GM19467 (cell line): Measurements from ENCODE around the gene NTF3.

Experiments
- ATAC-seq: cut with Tn5 transposase; IDR thresholded peaks from one replicate; pipeline ENCODE4 v1.9.1; 2021; ENCODE audit warnings: mild to moderate bottlenecking, moderate library complexity; ENCODE audit not compliant: unreplicated experiment

Gene NTF3

DNA sequence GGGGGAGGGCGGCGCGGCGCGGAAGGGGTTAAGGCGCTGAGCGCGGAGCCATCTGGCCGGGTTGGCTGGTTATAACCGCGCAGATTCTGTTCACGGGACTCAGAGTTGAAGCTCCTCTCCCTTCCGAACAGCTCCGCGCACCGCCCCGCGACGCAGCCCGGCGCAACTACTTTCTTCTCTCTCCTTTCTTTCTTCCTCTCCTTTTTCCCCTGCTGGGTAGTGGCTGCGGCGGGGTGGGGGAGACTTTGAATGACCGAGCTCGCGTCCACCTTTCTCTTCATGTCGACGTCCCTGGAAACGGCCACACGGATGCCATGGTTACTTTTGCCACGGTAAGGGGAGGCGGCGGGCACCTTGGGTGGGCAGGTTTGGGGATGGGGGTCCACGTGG is at the start of gene NTF3:
TSS of gene NTF3 (plus strand) at position 98 of the 390 bp plus-strand sequence. CDS start at position 315, 217 bp downstream.
- no peak for ATAC-seq

GRCh38 chr12:5384015-5384414 is 47.9 kb upstream of the NTF3 start:
- ATAC-seq = no peak

DNA sequence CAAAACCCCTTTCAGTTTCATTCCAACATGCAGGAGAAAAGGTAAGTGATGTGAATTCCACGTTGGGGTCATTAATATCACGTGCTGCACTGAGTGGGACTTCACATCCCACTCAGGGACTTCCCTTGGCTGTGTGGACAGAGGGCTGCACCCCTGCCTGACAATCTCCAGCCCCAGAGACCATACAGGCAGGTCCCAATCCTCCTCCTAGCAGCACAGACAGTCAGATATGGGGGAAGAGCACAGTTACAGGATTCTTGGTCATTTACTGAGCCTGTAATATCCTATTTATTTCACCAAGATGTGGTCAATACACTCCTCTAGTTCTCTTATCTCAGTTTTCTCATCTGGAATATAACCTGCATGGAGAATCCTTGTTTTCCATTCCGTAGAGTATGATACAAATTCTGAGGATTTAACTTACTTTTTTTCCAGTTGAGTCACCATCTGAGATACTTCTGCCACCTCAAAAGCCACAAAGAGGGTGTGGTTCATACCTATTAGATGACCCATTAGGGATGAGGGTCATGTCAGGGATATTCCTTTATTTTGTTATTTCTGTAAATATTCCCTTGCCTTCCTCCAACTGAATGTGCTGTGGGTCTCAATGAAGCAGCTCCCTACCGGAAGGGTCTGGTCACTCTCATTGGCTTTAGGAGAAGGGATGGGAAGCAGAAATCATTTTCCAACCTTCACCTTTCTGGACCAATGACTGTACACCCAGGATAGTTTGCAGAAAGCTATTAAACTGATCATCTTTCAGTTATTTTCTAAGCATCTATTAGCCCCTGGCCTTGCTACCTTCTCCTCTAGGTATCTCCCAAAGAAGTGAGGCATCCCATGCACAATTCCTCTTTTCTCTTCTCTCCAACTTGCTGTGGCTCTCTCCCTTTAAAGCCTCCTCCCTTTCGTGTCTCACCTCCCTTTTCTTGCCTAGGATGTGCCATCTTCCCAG is 43.0 kb upstream of the NTF3 start:
- ATAC-seq = no peak

DNA sequence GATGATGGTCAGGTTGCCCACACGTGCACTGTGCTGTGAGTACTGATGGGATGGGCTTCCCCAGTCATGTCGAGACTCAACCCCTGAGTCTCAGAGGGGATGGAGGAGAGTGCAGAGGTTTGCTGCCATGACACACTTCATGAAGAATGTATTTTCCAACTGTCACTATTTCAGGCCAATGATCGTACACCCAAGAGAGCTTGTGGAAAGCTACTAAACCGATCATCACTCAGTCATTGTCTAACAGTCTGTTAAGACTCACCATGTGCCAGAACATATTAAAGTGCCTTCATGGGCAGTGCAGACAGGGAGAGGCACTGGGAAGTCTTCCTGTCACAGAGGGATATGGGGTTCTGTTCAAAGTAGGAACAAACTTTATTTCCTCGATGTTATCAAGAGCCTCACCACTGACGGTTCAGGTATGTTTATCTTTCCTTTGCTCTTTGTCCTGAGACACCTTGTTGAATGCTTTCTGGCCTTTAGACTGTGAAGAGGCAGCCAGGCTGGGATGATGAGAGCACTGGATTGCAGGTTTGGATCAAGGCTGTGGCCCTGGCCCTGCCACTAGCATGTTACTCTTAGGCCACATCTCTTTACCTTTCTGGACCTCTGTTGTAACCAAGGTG is 41.6 kb upstream of the NTF3 start:
- ATAC-seq = no peak

GRCh38 chr12:5391653-5392052 is 40.3 kb upstream of the NTF3 start:
- ATAC-seq = no peak

GRCh38 chr12:5392961-5393360 is 38.9 kb upstream of the NTF3 start:
- ATAC-seq = no peak

DNA sequence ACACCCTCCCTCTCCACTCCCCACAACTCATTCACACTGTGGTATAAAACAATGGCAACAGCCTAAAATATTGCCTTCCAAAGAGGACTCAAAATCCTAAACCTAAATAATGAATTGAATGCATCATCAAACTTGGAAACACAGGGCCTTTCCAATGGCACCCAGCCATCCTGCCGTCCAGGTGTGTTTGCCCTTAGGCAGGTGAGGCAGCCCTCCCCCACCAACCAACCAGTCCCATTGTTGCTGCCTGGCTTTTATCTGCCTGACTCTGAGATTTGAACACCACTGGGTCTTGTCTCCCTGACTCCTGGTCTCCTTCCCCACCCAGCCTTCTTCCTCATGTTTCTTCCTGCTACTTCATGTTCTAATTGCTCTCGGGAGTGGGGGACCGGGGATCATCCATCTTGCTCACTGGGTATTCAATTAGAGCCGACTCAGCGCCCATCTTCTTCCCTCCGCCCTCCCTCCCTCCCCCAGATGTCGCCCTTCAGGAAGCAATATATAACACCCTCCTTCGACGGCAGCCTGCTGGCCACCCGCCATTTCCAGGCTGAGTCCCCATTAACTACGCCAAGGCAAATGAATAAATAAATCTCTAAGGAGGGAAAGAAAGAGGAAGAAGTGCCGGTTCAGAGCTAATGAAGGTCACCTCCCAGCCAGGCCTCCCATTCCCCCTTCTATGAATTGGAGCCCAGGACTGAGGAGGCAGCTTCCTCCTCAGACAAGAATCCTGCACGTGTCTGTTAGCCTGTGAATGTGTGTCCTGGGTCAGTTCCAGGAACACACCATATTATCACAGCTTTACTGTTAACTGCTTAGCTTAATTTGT is 36.3 kb upstream of the NTF3 start:
- ATAC-seq = no peak

- no peak for ATAC-seq
These were observed 35.4 kb upstream of the NTF3 start for GRCh38 chr12:5396541-5396940.

GRCh38 chr12:5399266-5399665 is 32.6 kb upstream of the NTF3 start:
- ATAC-seq = no peak

DNA sequence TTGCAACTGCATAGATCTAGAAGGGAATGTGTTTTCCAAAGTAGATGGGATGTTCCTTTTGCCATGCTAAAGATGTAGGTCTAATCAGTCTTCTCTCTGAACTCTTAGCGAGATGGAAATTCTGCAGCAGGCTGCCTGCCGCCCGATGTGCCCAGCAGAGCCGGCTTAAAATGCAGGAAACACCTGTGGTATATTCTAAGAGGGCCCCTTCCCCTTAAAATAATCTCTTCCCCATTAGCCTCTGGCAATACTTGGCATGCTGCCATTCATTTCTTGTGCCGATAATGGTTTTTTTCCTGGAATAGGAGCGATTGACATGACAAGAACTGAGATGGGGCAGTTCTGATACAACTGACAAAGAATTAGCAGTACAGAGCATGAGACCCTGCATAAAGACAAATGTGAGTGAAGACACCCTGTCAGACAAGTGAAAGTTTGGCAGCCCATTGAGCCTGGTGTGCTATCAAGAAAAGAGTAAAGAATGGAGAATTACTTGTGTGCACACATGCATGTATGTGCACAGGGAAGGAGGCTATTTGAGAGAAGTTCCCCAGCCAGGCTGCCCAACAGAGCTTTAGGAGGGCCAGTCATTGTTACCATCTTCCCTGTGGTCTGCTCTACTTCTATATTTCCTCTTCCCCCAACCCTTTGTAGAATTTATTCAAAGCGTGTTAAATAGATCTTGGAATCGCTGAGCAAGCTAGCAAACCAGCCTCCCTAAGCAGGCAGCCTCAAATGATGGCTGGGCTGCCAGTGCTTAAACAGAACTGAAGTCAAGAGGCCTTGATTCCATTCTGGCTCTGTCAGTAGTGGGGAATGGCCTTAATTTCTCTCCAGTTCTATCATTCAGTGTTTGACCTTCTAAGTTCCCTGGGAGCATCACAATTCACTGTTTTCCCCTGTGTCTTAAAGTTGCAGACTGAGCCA is 29.6 kb upstream of the NTF3 start:
- ATAC-seq = no peak

DNA sequence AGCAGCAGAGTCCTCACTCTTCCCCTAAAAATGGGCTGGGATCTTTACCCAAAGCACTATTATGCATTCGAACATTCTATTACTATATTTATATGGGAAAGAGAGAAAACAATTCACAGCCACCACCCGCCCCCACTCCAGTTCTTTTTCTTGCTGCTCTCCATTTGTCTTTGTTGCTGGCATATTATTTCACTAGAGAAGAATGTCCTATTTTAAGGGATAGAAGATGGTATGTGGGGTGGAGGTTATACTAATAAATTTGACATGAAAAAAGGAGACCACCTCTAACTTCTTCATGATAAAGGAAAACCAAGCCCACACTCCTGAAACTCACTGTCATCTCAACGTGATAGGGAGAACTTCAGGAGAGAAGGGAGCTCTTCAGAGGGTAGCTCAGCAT is 28.5 kb upstream of the NTF3 start:
- ATAC-seq = no peak

- ATAC-seq = no peak
These were observed 24.7 kb upstream of the NTF3 start for GRCh38 chr12:5407034-5407856.

- no peak for ATAC-seq
These were observed 22.3 kb upstream of the NTF3 start for GRCh38 chr12:5409619-5410018.

DNA sequence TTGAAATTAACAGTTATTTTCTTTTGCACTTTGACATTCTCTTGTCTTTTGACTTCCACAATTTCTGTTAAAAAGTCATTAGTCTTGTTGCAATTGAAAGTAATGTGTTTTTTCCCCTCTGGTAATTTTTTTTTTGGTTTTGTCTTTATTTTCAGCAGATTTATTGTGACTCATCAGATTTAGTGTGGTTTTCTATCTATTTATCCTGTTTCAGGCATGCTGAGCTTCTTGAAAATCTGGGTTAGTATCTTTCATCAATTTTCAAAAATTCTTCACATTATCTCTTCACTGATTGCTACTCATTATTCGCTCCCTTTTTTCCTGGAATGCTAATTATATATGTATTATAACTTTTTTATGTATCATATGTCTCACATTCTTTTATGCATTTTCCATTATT is 15.3 kb upstream of the NTF3 start:
- ATAC-seq = no peak

DNA sequence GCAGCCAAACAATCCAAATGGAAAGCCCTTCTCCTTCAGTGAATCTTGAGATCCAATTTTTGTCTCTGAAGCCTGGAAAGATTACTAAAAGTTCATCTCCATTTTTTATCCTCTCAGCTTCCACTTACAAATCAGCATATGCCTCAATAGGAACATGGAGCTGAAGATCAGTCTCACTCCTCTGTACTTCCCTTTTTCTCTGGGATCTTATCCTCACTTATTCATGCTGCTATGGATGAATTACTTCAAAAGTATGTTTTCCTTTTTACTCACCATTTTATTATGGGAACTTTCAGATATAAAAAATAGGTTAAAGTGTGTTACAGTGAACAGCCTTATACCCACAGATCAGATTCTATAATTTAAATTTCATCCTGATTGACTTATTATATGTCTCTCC is 14.4 kb upstream of the NTF3 start:
- ATAC-seq = no peak

GRCh38 chr12:5428332-5429221 is 3.3 kb upstream of the NTF3 start:
- no peak for ATAC-seq

DNA sequence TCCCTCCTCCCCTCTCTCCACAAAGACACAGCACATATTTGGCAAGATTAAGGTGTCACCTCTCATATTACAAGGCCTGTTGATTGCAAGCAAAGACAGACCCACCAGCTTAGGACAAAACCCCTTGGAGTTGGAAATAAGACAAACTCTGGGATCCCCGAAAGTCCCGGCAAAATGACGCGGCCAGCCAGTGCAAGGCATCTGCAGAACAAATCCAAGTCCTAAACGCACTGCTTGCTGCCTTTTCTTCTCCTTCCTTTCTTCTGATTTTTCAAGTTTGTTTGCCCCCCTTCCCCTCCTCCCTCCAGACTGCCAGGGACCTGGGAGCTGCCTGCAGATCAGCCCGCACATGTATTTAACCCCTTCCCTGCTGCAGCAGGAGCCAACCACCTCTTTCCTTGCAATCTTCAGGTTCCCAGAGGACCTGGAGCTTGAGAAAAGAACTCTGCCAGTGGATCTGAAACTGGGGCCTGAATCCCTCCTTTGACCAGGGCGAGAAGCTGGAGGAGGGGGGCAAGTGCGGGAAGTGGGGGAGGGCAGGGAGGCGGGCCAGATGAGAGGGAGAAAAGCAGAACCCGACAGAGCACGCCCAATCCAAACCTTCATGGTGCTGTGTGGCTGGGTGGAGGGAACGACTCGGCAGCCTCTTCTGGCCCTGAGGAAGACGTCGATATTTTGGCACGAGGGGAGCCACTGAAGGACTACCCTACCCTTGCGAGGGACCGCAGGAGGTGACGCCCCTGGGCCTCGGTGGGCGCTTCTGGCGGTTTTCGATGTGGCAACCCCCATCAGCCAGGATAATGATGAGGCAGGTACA is 2.0 kb upstream of the NTF3 start:
- ATAC-seq = no peak
